MCF 10A (cell line): ENCODE data around the gene NOL4L. TPM values are rescaled to one million over a fixed set of nuclear protein-coding genes. Genes with fewer than 3 reads are reported as not detected.

Source experiments
- BruUV-seq: library from RNA; stranded (reverse); fragments of 400-500 nt; replicated peaks from 2 replicates; lab custom pipeline; 2021; lab: Mats Ljungman, UMichigan
- CTCF ChIA-PET: fragments of 300-600 bp; sonication (Branson Sonifier 250); formaldehyde crosslinking; extraction: SDS; loops from one replicate; lab custom pipeline; 2021; ENCODE audit warnings: antibody characterized with exemption, inconsistent platforms; lab: Yijun Ruan, JAX
- POLR2A ChIA-PET: fragments of 300-600, 350-650 bp; sonication (Branson Sonifier 250); formaldehyde crosslinking; extraction: SDS; loops from one replicate; lab custom pipeline; 2020; ENCODE audit warnings: antibody characterized with exemption, inconsistent platforms; lab: Yijun Ruan, JAX
- DNase-seq: peaks from one replicate; pipeline ENCODE4 v3.0.0-alpha.2; 2018; ENCODE audit not compliant: unreplicated experiment
- H3K27ac Mint-ChIP-seq: one replicate; pipeline ENCODE4 v1.8.0; 2022; ENCODE audit warnings: mild to moderate bottlenecking, low read depth, mixed read lengths; ENCODE audit not compliant: unreplicated experiment
- H3K27me3 Mint-ChIP-seq: one replicate; pipeline ENCODE4 v1.8.0; 2022; ENCODE audit warnings: mixed read lengths; ENCODE audit not compliant: insufficient read depth, unreplicated experiment
- H3K36me3 Mint-ChIP-seq: one replicate; pipeline ENCODE4 v1.8.0; 2022; ENCODE audit warnings: mild to moderate bottlenecking, moderate library complexity, mixed read lengths; ENCODE audit not compliant: insufficient read depth, unreplicated experiment
- H3K4me1 Mint-ChIP-seq: one replicate; pipeline ENCODE4 v1.8.0; 2022; ENCODE audit warnings: mixed read lengths; ENCODE audit not compliant: insufficient read depth, unreplicated experiment
- H3K4me3 Mint-ChIP-seq: one replicate; pipeline ENCODE4 v1.8.0; 2022; ENCODE audit warnings: mild to moderate bottlenecking, moderate library complexity, mixed read lengths; ENCODE audit not compliant: unreplicated experiment
- H3K9me3 Mint-ChIP-seq: one replicate; pipeline ENCODE4 v1.8.0; 2022; ENCODE audit warnings: mixed read lengths; ENCODE audit not compliant: unreplicated experiment
- CTCF ChIP-seq: fragments of 200-600 bp; IDR thresholded peaks from one replicate; pipeline ENCODE4 v1.8.0; 2022; ENCODE audit warnings: antibody characterized with exemption, mild to moderate bottlenecking; ENCODE audit not compliant: unreplicated experiment
- intact Hi-C: fragments of 100-400 bp; cut with micrococcal nuclease; formaldehyde crosslinking; loops from 2 replicates; pipeline ENCODE4 v1.14.1; 2022
- total RNA-seq: library from RNA; stranded (reverse); gene quantifications from 2 replicates; pipeline ENCODE4 v1.2.3, GENCODE V29; 2022

Gene NOL4L
- total RNA-seq, 1 experiment from 2014 or later = 3.3 TPM

GRCh38 chr20:32516583-32517517 lies 68.3 kb downstream of the NOL4L start:
- no peak overlapping the region for H3K4me3 Mint-ChIP-seq
- intact Hi-C loops = no loop called here
- BruUV-seq = no TSS peak
- CTCF ChIA-PET = interaction anchor here (0.6 to 13.8 kb wide), 2 partner anchors 12 to 136 kb away, joined by 6 to 360 read pairs; no protein-coding TSS in a partner anchor
- no peak for DNase-seq
- TF ChIP-seq CTCF = no peak
- POLR2A ChIA-PET = no interaction called here
- H3K36me3 Mint-ChIP-seq = no peaks in the 10 kb centered on the region
- no peaks in the 10 kb centered on the region for H3K4me1 Mint-ChIP-seq
- no peaks in the 10 kb centered on the region for H3K27me3 Mint-ChIP-seq
- no peak overlapping the region for H3K27ac Mint-ChIP-seq
- no peaks in the 10 kb centered on the region for H3K9me3 Mint-ChIP-seq

- intact Hi-C loops = no loop called here
- Mint-ChIP-seq H3K27ac (no peak overlapping the region), H3K9me3 (no peaks in the 10 kb centered on the region), H3K27me3 (no peaks in the 10 kb centered on the region), H3K4me1 (no peaks in the 10 kb centered on the region), H3K4me3 (no peak overlapping the region), H3K36me3 (no peaks in the 10 kb centered on the region)
- POLR2A ChIA-PET = interaction anchor here (0.7 kb wide), 1 partner anchor 213 kb away, joined by 3 read pairs; no protein-coding TSS in a partner anchor
- BruUV-seq = no TSS peak
- CTCF ChIA-PET = interaction anchor here (0.7 to 13.8 kb wide), 3 partner anchors 9 to 137 kb away, joined by 4 to 360 read pairs (median 7); no protein-coding TSS in a partner anchor
- TF ChIP-seq CTCF = no peak
- no peak for DNase-seq
Observed at GRCh38 chr20:32515631-32516101, 69.5 kb downstream of the NOL4L start.

- no peak overlapping the region for H3K27ac Mint-ChIP-seq
- POLR2A ChIA-PET = interaction anchor here (0.7 kb wide), 1 partner anchor 212 kb away, joined by 3 read pairs; no protein-coding TSS in a partner anchor
- BruUV-seq = no TSS peak
- no peaks in the 10 kb centered on the region for H3K9me3 Mint-ChIP-seq
- intact Hi-C loops = no loop called here
- H3K4me1 Mint-ChIP-seq = no peaks in the 10 kb centered on the region
- no peak for TF ChIP-seq CTCF
- no peaks in the 10 kb centered on the region for H3K36me3 Mint-ChIP-seq
- DNase-seq = no peak
- CTCF ChIA-PET = interaction anchor here (1.7 to 13.8 kb wide), 2 partner anchors 10 to 138 kb away, joined by 7 to 360 read pairs; no protein-coding TSS in a partner anchor
- no peak overlapping the region for H3K4me3 Mint-ChIP-seq
- H3K27me3 Mint-ChIP-seq = no peaks in the 10 kb centered on the region
Observed at GRCh38 chr20:32514760-32515159, 70.4 kb downstream of the NOL4L start.
